Prostate gland (tissue), 2 donors: ENCODE data around the gene GNGT2. TPM values are rescaled to one million over a fixed set of nuclear protein-coding genes. Genes with fewer than 3 reads are reported as not detected.

ENCODE experiments used
- DNase-seq: peaks from one replicate; pipeline ENCODE4 v3.0.0-alpha.2; 2019; ENCODE audit warnings: low spot score
- H3K27ac ChIP-seq, 2 donors: fragments of 200-600 bp; sonication (generic); 2 replicates each; pipeline ENCODE4 v1.5.1; 2017 to 2019
- H3K27me3 ChIP-seq: fragments of 200-600 bp; sonication (generic); replicated peaks from 2 replicates; pipeline ENCODE4 v1.5.1; 2019; ENCODE audit not compliant: insufficient read depth
- H3K36me3 ChIP-seq, 2 donors: fragments of 200-600 bp; sonication (generic); 1 replicate in 1 of 2; 2 replicates in 1 of 2; pipeline versions ENCODE4 v1.5.1 to v1.8.1; 2017 to 2019
- H3K4me1 ChIP-seq: fragments of 200-600 bp; sonication (generic); replicated peaks from 2 replicates; pipeline ENCODE4 v1.5.1; 2019
- H3K4me3 ChIP-seq, 2 donors: fragments of 200-600 bp; sonication (generic); 2 replicates each; pipeline ENCODE4 v1.5.1; 2017 to 2019
- H3K9me3 ChIP-seq: fragments of 200-600 bp; sonication (generic); 2 replicates; pipeline ENCODE4 v1.5.1; 2017
- POLR2A ChIP-seq: fragments of 450-650 bp; IDR thresholded peaks from one replicate; pipeline ENCODE4 v1.6.1; 2016; ENCODE audit warnings: antibody characterized with exemption, mild to moderate bottlenecking
- POLR2AphosphoS5 ChIP-seq: sonication (generic); formaldehyde crosslinking; IDR thresholded peaks from one replicate; pipeline ENCODE4 v1.6.1; 2017; ENCODE audit warnings: antibody characterized with exemption
- WGBS: methylation state at CpG from one replicate; pipeline ENCODE4 v1.1.5; 2018; 5-methylcytosine and 5-hydroxymethylcytosine counted together
- intact Hi-C: fragments of 100-400 bp; cut with DNase I; formaldehyde crosslinking; loops from one replicate; pipeline ENCODE4 v1.14.2; 2022
- total RNA-seq, 2 donors: library from RNA; depleted of rRNA; stranded (reverse); fragments of >200 nt; gene quantifications; one replicate each; pipeline ENCODE4 v1.1.0, GENCODE V29; 2016
- TF ChIP-seq, protein P1 (sequence below), 4 experiments: fragments of 200-600 bp in 2 of 4; fragments of 450-650 bp in 2 of 4; sonication (generic) in 2 of 4; IDR thresholded peaks; 1 replicate in 3 of 4; 2 replicates in 1 of 4; pipeline ENCODE4 v1.5.1; 2016 to 2019; ENCODE audit warnings: antibody characterized with exemption in 4 of 4, mild to moderate bottlenecking in 2 of 4, moderate library complexity in 2 of 4

Gene GNGT2
- total RNA-seq, 2 donors from 2014 or later: 3.1 TPM; not detected in 1

DNA sequence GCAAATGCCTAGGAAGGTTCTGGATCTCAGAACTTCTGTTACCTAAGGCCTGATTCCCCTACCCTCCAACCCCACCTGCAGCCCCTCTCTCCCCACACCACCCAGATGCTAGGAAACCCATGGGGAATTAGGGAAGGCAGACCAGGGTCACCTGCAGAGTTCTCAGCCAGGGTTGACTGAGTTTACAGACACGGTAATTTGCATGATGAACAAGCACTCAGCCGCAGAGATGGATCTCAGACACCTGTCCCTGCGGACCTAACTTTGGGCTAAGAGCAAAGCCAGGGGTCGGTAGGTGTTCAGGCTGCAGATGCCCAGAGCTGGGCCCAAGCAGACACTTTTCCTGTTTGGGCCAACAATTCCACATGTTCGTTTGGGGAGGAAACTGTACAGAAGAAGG is 3.0 kb upstream of the GNGT2 start:
- TF ChIP-seq POLR2AphosphoS5: no peak
- Histone ChIP-seq H3K9me3 (no peaks in the 10 kb centered on the region), H3K4me3 (no peak overlapping the region), H3K27ac (no peak overlapping the region), H3K27me3 (peaks cover 2% of the 10 kb centered on the region), H3K36me3 (no peaks in the 10 kb centered on the region), H3K4me1 (no peaks in the 10 kb centered on the region)
- 77% methylated on average over 4 of the region's 5 CpGs for WGBS
- no peak for DNase-seq
- intact Hi-C loops: no loop called here

DNA sequence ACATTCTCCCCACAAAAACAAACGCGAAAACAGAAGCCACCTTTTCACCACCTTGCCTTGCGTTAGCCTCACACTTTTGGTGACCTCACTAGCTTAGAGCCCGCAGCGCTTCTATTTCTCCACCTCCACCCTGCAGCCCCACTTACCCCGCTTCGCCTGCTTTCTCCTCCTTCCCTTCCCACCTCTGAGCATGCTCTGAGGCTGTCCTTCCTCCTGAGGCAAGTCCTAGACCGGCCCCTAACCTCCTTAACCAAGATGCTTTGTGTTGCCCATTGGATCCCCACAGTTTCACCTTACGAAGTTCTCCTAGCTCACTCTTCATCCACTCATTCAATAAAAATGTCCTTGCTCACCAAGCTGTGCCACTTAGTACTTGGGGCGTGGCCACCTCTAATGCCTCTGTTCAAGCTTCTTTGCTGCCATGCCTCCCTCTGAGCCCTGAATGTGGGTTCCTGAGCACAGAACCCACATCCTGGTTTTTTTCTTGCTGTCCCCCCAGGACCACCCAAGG is 1.3 kb downstream of the GNGT2 start:
- Histone ChIP-seq H3K27me3 (peaks cover 2% of the 10 kb centered on the region), H3K9me3 (no peaks in the 10 kb centered on the region), H3K27ac (no peak overlapping the region), H3K4me3 (no peak overlapping the region), H3K4me1 (no peaks in the 10 kb centered on the region), H3K36me3 (no peaks in the 10 kb centered on the region)
- 82% methylated on average over 10 of the region's 10 CpGs for WGBS
- intact Hi-C loops: no loop called here
- DNase-seq: no peak
- no peak for TF ChIP-seq POLR2AphosphoS5
- TF ChIP-seq POLR2A: no peak
- TF ChIP-seq, protein P1, sequence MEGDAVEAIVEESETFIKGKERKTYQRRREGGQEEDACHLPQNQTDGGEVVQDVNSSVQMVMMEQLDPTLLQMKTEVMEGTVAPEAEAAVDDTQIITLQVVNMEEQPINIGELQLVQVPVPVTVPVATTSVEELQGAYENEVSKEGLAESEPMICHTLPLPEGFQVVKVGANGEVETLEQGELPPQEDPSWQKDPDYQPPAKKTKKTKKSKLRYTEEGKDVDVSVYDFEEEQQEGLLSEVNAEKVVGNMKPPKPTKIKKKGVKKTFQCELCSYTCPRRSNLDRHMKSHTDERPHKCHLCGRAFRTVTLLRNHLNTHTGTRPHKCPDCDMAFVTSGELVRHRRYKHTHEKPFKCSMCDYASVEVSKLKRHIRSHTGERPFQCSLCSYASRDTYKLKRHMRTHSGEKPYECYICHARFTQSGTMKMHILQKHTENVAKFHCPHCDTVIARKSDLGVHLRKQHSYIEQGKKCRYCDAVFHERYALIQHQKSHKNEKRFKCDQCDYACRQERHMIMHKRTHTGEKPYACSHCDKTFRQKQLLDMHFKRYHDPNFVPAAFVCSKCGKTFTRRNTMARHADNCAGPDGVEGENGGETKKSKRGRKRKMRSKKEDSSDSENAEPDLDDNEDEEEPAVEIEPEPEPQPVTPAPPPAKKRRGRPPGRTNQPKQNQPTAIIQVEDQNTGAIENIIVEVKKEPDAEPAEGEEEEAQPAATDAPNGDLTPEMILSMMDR (IDR thresholded peaks at IDR 0.05): no peak

DNA sequence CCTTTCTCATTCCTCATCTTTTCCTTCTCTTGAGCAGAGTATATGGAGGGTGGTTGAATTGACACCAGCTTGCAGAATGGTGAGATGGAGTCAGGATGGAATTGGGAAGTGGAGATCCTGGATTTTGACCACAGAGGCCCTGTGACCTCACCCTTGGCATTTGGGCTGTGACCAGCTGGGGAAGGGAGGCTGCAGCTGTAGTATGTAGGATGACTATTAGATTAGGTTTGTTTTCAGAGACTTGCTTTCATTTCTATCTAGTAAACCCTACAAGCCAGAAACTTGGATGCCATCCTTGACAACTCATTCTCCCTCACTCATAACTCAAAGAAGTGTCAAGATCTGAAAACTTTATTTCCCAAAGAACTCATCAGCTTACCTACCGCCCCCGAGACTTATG is 5.9 kb downstream of the GNGT2 start:
- Histone ChIP-seq H3K27me3 (no peaks in the 10 kb centered on the region), H3K36me3 (no peaks in the 10 kb centered on the region), H3K9me3 (no peaks in the 10 kb centered on the region), H3K4me1 (no peaks in the 10 kb centered on the region), H3K27ac (no peak overlapping the region), H3K4me3 (no peak overlapping the region)
- DNase-seq: no peak
- WGBS: 93% methylated on average over 2 of the region's 2 CpGs
- intact Hi-C loops: no loop called here
- TF ChIP-seq, protein P1 (IDR thresholded peaks at IDR 0.05): no peak
- TF ChIP-seq POLR2AphosphoS5: no peak
- TF ChIP-seq POLR2A: no peak

DNA sequence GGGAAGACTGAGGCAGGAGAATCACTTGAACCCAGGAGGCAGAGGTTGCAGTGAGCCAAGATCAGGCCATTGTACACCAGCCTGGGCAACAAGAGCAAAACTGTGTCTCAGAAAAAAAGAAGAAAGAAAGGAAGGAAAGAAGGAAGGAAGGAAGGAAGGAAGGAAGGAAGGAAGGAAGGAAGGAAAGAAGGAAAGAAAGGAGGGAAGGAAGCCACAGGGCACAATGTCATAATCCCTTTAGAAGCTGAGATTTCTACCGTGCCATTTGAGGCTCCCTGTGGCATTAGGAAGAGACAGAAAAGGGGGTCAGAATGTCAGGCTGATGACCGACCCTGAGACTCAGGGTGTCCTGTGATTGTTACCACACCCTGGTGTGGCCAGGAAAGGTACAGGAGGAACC is 6.6 kb downstream of the GNGT2 start:
- H3K4me3 ChIP-seq: no peak overlapping the region
- no peaks in the 10 kb centered on the region for H3K4me1 ChIP-seq
- WGBS: 73% methylated on average over 2 of the region's 2 CpGs
- no peaks in the 10 kb centered on the region for H3K27me3 ChIP-seq
- no peak for DNase-seq
- H3K36me3 ChIP-seq: no peaks in the 10 kb centered on the region
- no peak overlapping the region for H3K27ac ChIP-seq
- intact Hi-C loops: no loop called here
- H3K9me3 ChIP-seq: no peaks in the 10 kb centered on the region
- TF ChIP-seq POLR2AphosphoS5 (no peak), POLR2A (no peak)
- TF ChIP-seq, protein P1 (IDR thresholded peaks at IDR 0.05): no peak

DNA sequence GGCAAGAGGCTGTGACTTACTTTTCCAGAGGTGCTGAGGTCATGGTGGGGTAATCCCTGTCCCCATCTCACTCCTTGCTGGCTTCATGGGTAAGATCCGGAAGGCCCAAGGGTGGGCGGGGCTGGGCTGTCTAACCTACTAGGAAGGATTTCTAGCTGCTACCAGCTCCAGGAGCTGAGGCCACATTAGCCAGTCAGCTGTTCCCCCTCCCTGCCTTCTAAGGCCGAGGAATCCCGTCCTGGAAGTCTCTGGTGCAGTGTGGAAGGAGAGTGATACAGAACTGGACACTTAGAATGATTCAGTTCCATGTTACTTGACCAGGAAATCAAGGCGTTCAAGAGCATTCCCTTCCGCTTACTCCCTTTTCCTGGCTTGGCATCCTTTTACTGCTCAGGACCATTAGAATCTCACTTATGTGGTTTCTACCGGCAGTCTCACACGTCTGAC is 8.9 kb downstream of the GNGT2 start:
- DNase-seq: no peak
- Histone ChIP-seq H3K4me1 (no peaks in the 10 kb centered on the region), H3K27me3 (no peaks in the 10 kb centered on the region), H3K9me3 (no peaks in the 10 kb centered on the region), H3K4me3 (no peak overlapping the region), H3K36me3 (no peaks in the 10 kb centered on the region), H3K27ac (no peak overlapping the region)
- TF ChIP-seq POLR2AphosphoS5 (no peak), POLR2A (no peak)
- TF ChIP-seq, protein P1 (IDR thresholded peaks at IDR 0.05): no peak
- intact Hi-C loops: no loop called here
- WGBS: 72% methylated on average over 8 of the region's 8 CpGs
